GM08714 (cell line): Measurements from ENCODE around the gene PTGFRN.

Experiments used
- H3K4me3 ChIP-seq: fragments of 200-500 bp; sonication (Bioruptor generic); 2 replicates; pipeline ENCODE4 v1.5.1; 2014; ENCODE audit warnings: mild to moderate bottlenecking, low read length, inconsistent platforms
- ZNF274 ChIP-seq: IDR thresholded peaks from 2 replicates; pipeline ENCODE4 v1.6.1; 2012; ENCODE audit warnings: mild to moderate bottlenecking, low read depth, low read length

The PTGFRN gene

GRCh38 chr1:116916533-116917445, 7.1 kb downstream of the PTGFRN start:
- no peak for TF ChIP-seq ZNF274
- H3K4me3 ChIP-seq, result no peak overlapping the region

GRCh38 chr1:116918714-116919357, 9.1 kb downstream of the PTGFRN start:
- H3K4me3 ChIP-seq, result no peak overlapping the region
- no peak for TF ChIP-seq ZNF274

- no peak for TF ChIP-seq ZNF274
- H3K4me3 ChIP-seq, result no peak overlapping the region
Observed at GRCh38 chr1:116919802-116920201, 10.1 kb downstream of the PTGFRN start.

GRCh38 chr1:116920211-116920610, 10.5 kb downstream of the PTGFRN start:
- H3K4me3 ChIP-seq, result no peak overlapping the region
- TF ChIP-seq ZNF274, result no peak

- no peak for TF ChIP-seq ZNF274
- no peak overlapping the region for H3K4me3 ChIP-seq
Observed at GRCh38 chr1:116921301-116921885, 11.7 kb downstream of the PTGFRN start.

- no peak overlapping the region for H3K4me3 ChIP-seq
- TF ChIP-seq ZNF274, result no peak
Observed at GRCh38 chr1:116921937-116922336, 12.2 kb downstream of the PTGFRN start.

- no peak overlapping the region for H3K4me3 ChIP-seq
- TF ChIP-seq ZNF274, result no peak
Observed at GRCh38 chr1:116923421-116923820, 13.7 kb downstream of the PTGFRN start.

- TF ChIP-seq ZNF274, result no peak
- H3K4me3 ChIP-seq, result no peak overlapping the region
Observed at GRCh38 chr1:116927049-116927798, 17.5 kb downstream of the PTGFRN start.

GRCh38 chr1:116929961-116930592, 20.4 kb downstream of the PTGFRN start:
- no peak overlapping the region for H3K4me3 ChIP-seq
- no peak for TF ChIP-seq ZNF274

GRCh38 chr1:116931016-116931918, 21.6 kb downstream of the PTGFRN start:
- no peak for TF ChIP-seq ZNF274
- no peak overlapping the region for H3K4me3 ChIP-seq

- no peak overlapping the region for H3K4me3 ChIP-seq
- no peak for TF ChIP-seq ZNF274
Observed at GRCh38 chr1:116933606-116934515, 24.1 kb downstream of the PTGFRN start.
